Ovary (tissue), 9 donors: ENCODE results near the gene SMIM13. TPM values are rescaled to one million over a fixed set of nuclear protein-coding genes. Genes with fewer than 3 reads are reported as not detected.
"Not testable (repeated sequence)": the region's sequence is repeated elsewhere in the genome, so short reads cannot be mapped to it uniquely, and the experiment has no call there.

ENCODE experiments used
- DNase-seq, 5 donors: peaks; one replicate each; pipeline ENCODE4 v3.0.0-alpha.2; 2019 to 2020
- H3K27ac ChIP-seq, 2 donors: fragments of 200-600 bp; one replicate each; pipeline versions ENCODE4 v1.5.1 to v1.8.0; 2019 to 2022
- H3K27me3 ChIP-seq: fragments of 200-600 bp; one replicate; pipeline ENCODE4 v1.8.0; 2022
- H3K36me3 ChIP-seq: fragments of 200-600 bp; sonication (generic); one replicate; pipeline ENCODE4 v1.5.1; 2019
- H3K4me1 ChIP-seq: one replicate; pipeline ENCODE4 v1.8.1; 2013; ENCODE audit warnings: mild to moderate bottlenecking, moderate library complexity; ENCODE audit not compliant: insufficient read depth
- H3K4me3 ChIP-seq: fragments of 200-600 bp; sonication (generic); one replicate; pipeline ENCODE4 v1.5.1; 2017
- H3K9me3 ChIP-seq, 2 donors: fragments of 200-600 bp in 1 of 2; sonication (generic) in 1 of 2; one replicate each; pipeline versions ENCODE4 v1.5.1 to v1.8.1; 2013 to 2019; ENCODE audit warnings: mild to moderate bottlenecking in 1 of 2, moderate library complexity in 1 of 2
- CTCF ChIP-seq, 3 donors: fragments of 450-650 bp in 2 of 3; fragments of 200-600 bp in 1 of 3; IDR thresholded peaks; one replicate each; pipeline versions ENCODE4 v1.5.1 to v1.8.0; 2016 to 2022; ENCODE audit warnings: antibody characterized with exemption in 3 of 3, mild to moderate bottlenecking in 1 of 3
- EP300 ChIP-seq: sonication (generic); formaldehyde crosslinking; IDR thresholded peaks from one replicate; pipeline ENCODE4 v1.6.1; 2017; ENCODE audit warnings: antibody characterized with exemption
- POLR2A ChIP-seq: fragments of 450-650 bp; IDR thresholded peaks from one replicate; pipeline ENCODE4 v1.6.1; 2017; ENCODE audit warnings: antibody characterized with exemption, mild to moderate bottlenecking, moderate library complexity
- WGBS, 3 donors: extraction: QIAGEN DNeasy Blood & Tissue Kit in 1 of 3; methylation state at CpG; one replicate each; pipeline versions ENCODE4 v1.1.5 to v1.1.7; 2013 to 2017; 5-methylcytosine and 5-hydroxymethylcytosine counted together
- intact Hi-C, 4 donors: fragments of 100-400 bp; cut with DNase I; formaldehyde crosslinking; loops; one replicate each; pipeline versions ENCODE4 v1.11.0 to v1.15.1; 2022 to 2023
- polyA plus RNA-seq, 2 donors: library from polyadenylated mRNA; stranded (reverse); fragments of 200-250 nt in 1 of 2; fragments of 350-450 nt in 1 of 2; fragmentation: Illumina TruSeq in 1 of 2; extraction: RNeasy Lipid Tissue Mini Kit (QIAGEN cat#74804) in 1 of 2; gene quantifications; one replicate each; pipeline ENCODE4 v1.2.3, GENCODE V29; 2013 to 2014
- total RNA-seq, 7 donors: library from RNA; depleted of rRNA in 2 of 7; stranded (reverse); fragments of >200 nt in 2 of 7; fragmentation: NEBNext Ultra II Directional in 3 of 7; extraction: Animal tissue kit (Norgen Biotek cat#: 25700) in 3 of 7; gene quantifications; one replicate each; pipeline versions ENCODE4 v1.1.0 to v1.2.4, GENCODE V29; 2016 to 2023
- donor health status: DM: no; HTN: no; CAD: no; lungs with moderate emphysema.
- donor health status: DM: no; HTN: no; CAD: no.
- donor health status: Bipolar disorder and iron deficiency.
- donor health status: DM: yes; HTN: yes; CAD: no.
- donor health status: DM: no; HTN: no; CAD: no.
- donor health status: DM: yes; HTN: yes; CAD: no.

Gene SMIM13
- total and polyA plus RNA-seq, 9 donors: 3.6 to 8.4 (median 6.0) TPM

GRCh38 chr6:11108726-11109125 lies 15.1 kb downstream of the SMIM13 start:
- Histone ChIP-seq H3K27me3 (no peaks in the 10 kb centered on the region), H3K4me3 (no peak overlapping the region), H3K36me3 (no peaks in the 10 kb centered on the region), H3K4me1 (no peaks in the 10 kb centered on the region), H3K9me3 (no peaks in the 10 kb centered on the region), H3K27ac (no peak overlapping the region)
- no peak for TF ChIP-seq POLR2A
- intact Hi-C loops: no loop called here
- no peak for DNase-seq

GRCh38 chr6:11110921-11111768 lies 17.5 kb downstream of the SMIM13 start, which contains the start of gene ERVFRD-1:
Gene ERVFRD-1, minus strand, starts transcription at chr6:11111725. Its CDS starts 6,415 bp downstream, at chr6:11105310.
- no peaks in the 10 kb centered on the region for H3K27me3 ChIP-seq
- H3K27ac ChIP-seq: no peak within 1 kb of the TSS
- TF ChIP-seq POLR2A (no peak), EP300 (no peak), CTCF (IDR thresholded peaks at IDR 0.05) (no peak)
- no peaks in the 10 kb centered on the region for H3K36me3 ChIP-seq
- 92 to 93% (median 92%) methylated on average over 16 of the region's 16 CpGs for WGBS, 3 donors
- intact Hi-C loops: no loop called here
- H3K4me1 ChIP-seq: no peaks in the 10 kb centered on the region
- H3K4me3 ChIP-seq: no peak within 1 kb of the TSS
- no peaks in the 10 kb centered on the region for H3K9me3 ChIP-seq
- no peak for DNase-seq

- no peaks in the 10 kb centered on the region for H3K9me3 ChIP-seq
- H3K27ac ChIP-seq: no peak overlapping the region
- WGBS, 3 donors: 76 to 80% (median 77%) methylated on average over 9 of the region's 9 CpGs
- no peaks in the 10 kb centered on the region for H3K27me3 ChIP-seq
- no peak overlapping the region for H3K4me3 ChIP-seq
- no peaks in the 10 kb centered on the region for H3K4me1 ChIP-seq
- DNase-seq: no peak
- intact Hi-C loops: no loop called here
- H3K36me3 ChIP-seq: no peaks in the 10 kb centered on the region
- TF ChIP-seq CTCF (IDR thresholded peaks at IDR 0.05) (no peak), POLR2A (no peak), EP300 (no peak)
Observed at GRCh38 chr6:11111769-11112437, 18.3 kb downstream of the SMIM13 start.

- intact Hi-C loops: no loop called here
- WGBS, 3 donors: 93 to 96% (median 95%) methylated on average over 4 of the region's 4 CpGs
- Histone ChIP-seq H3K4me3 (no peak overlapping the region), H3K4me1 (no peaks in the 10 kb centered on the region), H3K9me3 (no peaks in the 10 kb centered on the region), H3K27ac (no peak overlapping the region), H3K36me3 (no peaks in the 10 kb centered on the region), H3K27me3 (no peaks in the 10 kb centered on the region)
- DNase-seq: no peak
- TF ChIP-seq EP300 (no peak), POLR2A (no peak), CTCF (IDR thresholded peaks at IDR 0.05) (no peak)
Observed at GRCh38 chr6:11113038-11113437, 19.4 kb downstream of the SMIM13 start.

- intact Hi-C loops, H3K4me3 ChIP-seq, H3K27me3 ChIP-seq, H3K27ac ChIP-seq, H3K9me3 ChIP-seq, H3K36me3 ChIP-seq, H3K4me1 ChIP-seq, DNase-seq: not testable (repeated sequence)
- WGBS, 3 donors: 93 to 96% (median 95%) methylated on average over 11 of the region's 11 CpGs
Observed at GRCh38 chr6:11115808-11116536, 22.3 kb downstream of the SMIM13 start.
